K562 (cell line): ENCODE results near the gene LAP3.

Source experiments
- POLR2A ChIP-seq: fragments of 450-650 bp; conservative IDR thresholded peaks from 2 replicates; pipeline ENCODE4 v1.6.1; 2016
- SMAD4 ChIP-seq: fragments of 250-450 bp; sonication (Bioruptor Pico); conservative IDR thresholded peaks from 2 replicates; pipeline ENCODE4 v1.8.0; 2021; ENCODE audit warnings: inconsistent platforms, mild to moderate bottlenecking, moderate library complexity
- ZNF197 ChIP-seq: fragments of 200-800 bp; sonication (Bioruptor generic); IDR thresholded peaks from 2 replicates; pipeline ENCODE4 v1.6.1; 2016; ENCODE audit warnings: low read depth, missing genetic modification characterization, missing compliant biosample characterization
- TF ChIP-seq, protein P1 (sequence below), 3 experiments: IDR thresholded peaks in 2 of 3; conservative IDR thresholded peaks in 1 of 3; 2 replicates each; pipeline ENCODE4 v1.5.1; 2011 to 2012; ENCODE audit warnings: low read length in 3 of 3, mild to moderate bottlenecking in 3 of 3, control low read depth in 2 of 3, improper control_type of control experiment in 1 of 3, inconsistent platforms in 1 of 3, low read depth in 1 of 3, mixed read lengths in 1 of 3, moderate library complexity in 1 of 3; ENCODE audit not compliant: insufficient read depth in 2 of 3

- no peak for TF ChIP-seq POLR2A
- TF ChIP-seq SMAD4 (CRISPR knock-in tag): no peak
- TF ChIP-seq, protein P1, sequence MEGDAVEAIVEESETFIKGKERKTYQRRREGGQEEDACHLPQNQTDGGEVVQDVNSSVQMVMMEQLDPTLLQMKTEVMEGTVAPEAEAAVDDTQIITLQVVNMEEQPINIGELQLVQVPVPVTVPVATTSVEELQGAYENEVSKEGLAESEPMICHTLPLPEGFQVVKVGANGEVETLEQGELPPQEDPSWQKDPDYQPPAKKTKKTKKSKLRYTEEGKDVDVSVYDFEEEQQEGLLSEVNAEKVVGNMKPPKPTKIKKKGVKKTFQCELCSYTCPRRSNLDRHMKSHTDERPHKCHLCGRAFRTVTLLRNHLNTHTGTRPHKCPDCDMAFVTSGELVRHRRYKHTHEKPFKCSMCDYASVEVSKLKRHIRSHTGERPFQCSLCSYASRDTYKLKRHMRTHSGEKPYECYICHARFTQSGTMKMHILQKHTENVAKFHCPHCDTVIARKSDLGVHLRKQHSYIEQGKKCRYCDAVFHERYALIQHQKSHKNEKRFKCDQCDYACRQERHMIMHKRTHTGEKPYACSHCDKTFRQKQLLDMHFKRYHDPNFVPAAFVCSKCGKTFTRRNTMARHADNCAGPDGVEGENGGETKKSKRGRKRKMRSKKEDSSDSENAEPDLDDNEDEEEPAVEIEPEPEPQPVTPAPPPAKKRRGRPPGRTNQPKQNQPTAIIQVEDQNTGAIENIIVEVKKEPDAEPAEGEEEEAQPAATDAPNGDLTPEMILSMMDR (IDR thresholded peaks at IDR 0.05 in 2 of 3, conservative IDR thresholded peaks at IDR 0.05 in 1 of 3; ENCODE audit: insufficient read depth in 2 of 3, low read depth in 1 of 3, low read length in 3 of 3): no peak
- no peak for TF ChIP-seq ZNF197 (CRISPR knock-in tag)
Measured at GRCh38 chr4:17619416-17620105, 42.6 kb downstream of the LAP3 start.
